ENCODE measurements around the gene PHF11.
A peak's percentile ranks its signal among the peaks of the same experiment; 100 is the strongest.

PHF11 gene

GRCh38 chr13:49495783-49496762, at the start of gene PHF11:
PHF11 (plus strand) TSS chr13:49495953; CDS start chr13:49496002, 49 bp downstream.
- DNase-seq = peak; percentile 92

GRCh38 chr13:49446473-49446872, 49.3 kb upstream of the PHF11 start:
- DNase-seq = no peak

DNA sequence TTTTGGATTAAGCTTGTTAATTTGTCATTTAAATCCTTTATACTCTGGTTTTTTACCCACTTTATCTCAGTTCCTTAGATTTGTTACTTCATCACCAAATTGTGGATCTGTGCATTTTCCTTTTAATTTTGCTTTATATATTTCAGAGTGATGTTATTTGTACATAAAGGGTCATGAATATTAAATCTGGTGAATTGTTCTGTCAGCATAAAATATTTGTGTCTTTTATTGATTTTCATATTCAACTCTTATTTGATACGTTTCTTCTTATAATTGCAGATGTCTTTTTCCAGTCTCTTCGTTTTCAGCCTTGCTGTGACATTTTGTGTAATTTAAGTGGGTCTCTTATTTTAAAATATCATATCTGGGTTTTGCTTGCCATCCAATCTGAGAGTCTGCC, 47.0 kb upstream of the PHF11 start:
- no peak for DNase-seq

DNA sequence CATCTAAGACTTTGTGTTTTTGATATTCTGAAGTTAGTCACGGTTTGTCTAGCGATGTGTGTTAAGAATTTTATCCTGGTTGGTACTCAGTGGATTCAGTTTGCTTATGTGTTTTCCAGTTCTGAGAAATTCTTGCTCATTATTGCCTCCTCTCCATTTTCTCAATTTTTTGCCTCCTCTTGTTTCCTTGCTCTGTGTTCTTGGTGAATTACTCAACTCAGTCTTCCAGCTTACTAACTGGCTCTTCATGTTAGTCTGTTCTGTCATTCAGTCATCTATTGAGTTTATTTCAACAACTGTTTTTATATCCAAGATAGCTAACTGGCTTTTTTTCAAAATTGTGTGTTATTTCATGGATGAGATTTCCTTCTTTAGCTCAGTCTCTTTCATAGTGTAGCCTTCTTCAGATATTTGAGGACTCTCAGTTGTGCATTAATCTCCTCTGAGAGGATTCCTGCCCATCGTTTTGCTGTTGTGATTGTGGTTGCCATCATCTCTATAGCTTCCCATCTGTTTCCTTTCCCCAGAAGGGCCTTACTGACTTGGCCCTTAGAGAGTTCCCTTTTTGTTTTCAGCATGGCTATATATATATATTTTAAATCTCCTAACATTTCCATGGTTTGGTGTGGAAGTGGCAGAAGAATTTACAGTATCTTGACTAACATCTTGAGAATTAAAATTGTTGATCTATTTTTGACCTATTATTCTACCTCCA, 45.5 kb upstream of the PHF11 start:
- no peak for DNase-seq

GRCh38 chr13:49452725-49453457, 42.9 kb upstream of the PHF11 start:
- no peak for DNase-seq

DNA sequence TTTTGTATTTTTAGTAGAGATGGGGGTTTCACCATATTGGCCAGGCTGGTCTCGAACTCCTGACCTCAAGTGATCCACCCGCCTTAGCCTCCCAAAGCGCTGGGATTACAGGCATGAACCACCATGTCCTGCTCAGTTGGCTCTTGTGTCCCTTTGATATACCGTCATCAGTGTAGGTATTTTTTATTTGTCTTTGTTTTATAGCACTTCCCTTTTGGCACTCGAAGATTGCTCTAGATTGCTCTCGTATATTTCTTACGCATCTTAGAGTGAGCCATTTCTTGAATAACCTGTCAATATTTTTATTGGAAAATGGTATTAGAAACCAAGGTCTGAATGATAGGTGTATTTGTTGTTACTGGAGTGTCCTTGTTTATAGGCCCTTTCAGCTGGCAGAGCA, 42.3 kb upstream of the PHF11 start:
- no peak for DNase-seq

DNA sequence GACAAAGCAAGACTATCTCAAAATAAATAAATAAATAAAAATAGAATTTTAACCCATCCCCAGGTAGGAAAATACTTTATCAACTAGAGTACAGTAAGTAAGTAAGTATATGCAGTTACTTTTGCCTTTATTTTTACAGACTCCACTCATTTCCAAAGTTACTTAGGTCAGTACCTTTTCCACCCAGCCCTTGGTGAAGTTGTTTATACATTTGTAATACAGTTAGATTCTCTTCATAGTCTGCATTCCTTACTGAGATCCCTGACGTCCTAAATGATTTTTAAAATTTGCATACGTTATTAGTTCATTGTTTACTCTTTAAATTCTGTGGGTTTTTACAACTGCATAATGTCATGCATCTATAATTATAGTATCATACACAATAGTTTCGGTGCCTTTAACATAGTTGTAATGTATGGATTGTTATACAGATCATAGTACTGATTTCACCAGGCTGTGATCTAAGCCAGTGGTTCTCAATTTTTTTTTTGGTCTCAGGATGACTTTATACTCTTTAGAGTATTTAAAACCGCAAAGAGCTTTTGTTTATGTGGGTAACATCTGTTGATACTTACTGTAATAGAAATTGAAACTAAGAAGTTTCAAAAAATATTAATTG, 41.3 kb upstream of the PHF11 start:
- DNase-seq = no peak

GRCh38 chr13:49455007-49455398, 40.8 kb upstream of the PHF11 start:
- no peak for DNase-seq

GRCh38 chr13:49456156-49456555, 39.6 kb upstream of the PHF11 start:
- DNase-seq = no peak

GRCh38 chr13:49457221-49457620, 38.5 kb upstream of the PHF11 start:
- DNase-seq = no peak

DNA sequence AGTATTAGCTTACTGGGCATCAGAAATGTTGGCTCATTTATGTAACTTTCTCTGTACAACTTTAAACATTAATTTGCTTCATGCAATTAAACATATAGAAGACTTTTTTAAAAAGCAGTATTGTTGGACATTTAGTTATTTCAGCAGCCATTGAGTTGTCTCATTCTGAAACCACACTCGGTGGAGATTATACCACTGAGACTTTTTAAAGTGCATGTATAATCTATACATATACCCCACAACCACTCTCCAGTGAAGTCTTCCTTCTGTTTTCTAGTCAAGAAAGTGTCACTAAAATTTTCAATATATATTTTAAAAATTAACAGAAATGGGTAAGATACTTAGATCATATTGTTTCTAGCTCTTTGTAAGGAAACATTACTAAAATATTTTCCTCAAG, 36.2 kb upstream of the PHF11 start:
- DNase-seq = no peak

GRCh38 chr13:49464085-49464484, 31.7 kb upstream of the PHF11 start:
- DNase-seq = no peak

DNA sequence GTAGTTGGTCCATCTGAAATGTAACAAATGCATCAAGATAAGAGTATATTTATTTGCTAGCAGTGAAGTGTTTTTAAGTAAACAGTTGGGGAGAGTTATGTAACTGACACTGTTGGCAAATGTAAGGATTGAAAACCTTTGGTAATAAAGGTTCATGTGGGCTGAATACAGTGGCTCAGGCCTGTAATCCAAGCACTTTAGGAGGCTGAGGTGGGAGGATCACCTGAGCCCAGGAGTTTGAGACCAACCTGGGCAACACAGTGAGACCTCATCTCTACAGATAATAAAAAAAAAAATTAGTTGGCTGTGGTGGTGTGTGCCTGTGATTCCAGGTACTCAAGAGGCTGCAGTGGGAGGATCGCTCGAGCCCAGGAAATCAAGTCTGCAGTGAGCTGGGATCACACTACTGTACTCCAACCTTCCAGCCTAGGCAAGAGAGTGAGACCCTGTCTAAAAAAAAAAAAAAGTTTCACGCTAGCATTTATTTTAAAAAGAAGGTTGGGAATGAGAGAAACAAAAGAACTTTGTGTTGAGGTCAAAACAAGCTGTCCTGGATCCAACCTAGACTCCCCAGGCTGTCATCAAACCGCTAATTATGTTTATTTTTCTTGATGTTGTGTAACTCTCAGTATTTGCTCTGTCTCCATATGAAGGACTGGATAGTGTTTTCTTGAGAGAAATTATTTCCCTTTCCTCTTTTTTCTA, 31.0 kb upstream of the PHF11 start:
- DNase-seq = no peak

GRCh38 chr13:49466292-49466838, 29.4 kb upstream of the PHF11 start:
- no peak for DNase-seq

GRCh38 chr13:49472186-49472585, 23.6 kb upstream of the PHF11 start:
- DNase-seq = no peak

- no peak for DNase-seq
These were observed 19.2 kb upstream of the PHF11 start for GRCh38 chr13:49476529-49476928.

GRCh38 chr13:49481788-49482187, 14.0 kb upstream of the PHF11 start:
- no peak for DNase-seq

- DNase-seq = no peak
These were observed 7.2 kb upstream of the PHF11 start for GRCh38 chr13:49488563-49488962.

DNA sequence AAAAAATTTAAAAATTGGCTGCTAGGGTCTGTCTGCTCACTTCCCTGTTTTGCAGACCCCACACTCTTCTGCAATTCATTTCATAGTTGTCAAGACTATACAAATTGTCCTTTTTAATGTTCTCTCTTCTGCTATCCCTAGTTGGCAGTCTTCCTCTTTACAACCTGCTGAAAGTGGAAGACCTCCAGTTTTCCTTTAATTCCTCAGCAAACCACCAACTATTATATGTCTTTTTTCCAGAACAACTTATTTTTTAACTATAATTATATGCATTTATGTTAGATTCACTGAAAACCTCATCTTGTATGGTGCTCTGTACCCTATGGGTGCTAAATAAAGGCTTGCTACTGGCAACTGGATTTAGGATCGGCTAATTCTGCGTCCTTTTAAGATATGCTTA, 1.1 kb upstream of the PHF11 start:
- no peak for DNase-seq

GRCh38 chr13:49496837-49497236, 1.1 kb downstream of the PHF11 start:
- peak; percentile 54 for DNase-seq

GRCh38 chr13:49497272-49497671, 1.5 kb downstream of the PHF11 start:
- no peak for DNase-seq

GRCh38 chr13:49498206-49498605, 2.5 kb downstream of the PHF11 start:
- DNase-seq = no peak
